Measurements from ENCODE around the gene ABLIM3. TPM values are rescaled to one million over a fixed set of nuclear protein-coding genes. Genes with fewer than 3 reads are reported as not detected.

Gene ABLIM3
- total and polyA plus RNA-seq, 2 of the 8 experiments (the other 6 are each of a cell fraction or from before 2014, with no cell fraction given): 0.36 to 0.56 TPM

- POLR2A ChIA-PET (ENCODE audit: partially characterized antibody): no interaction called here
- Histone ChIP-seq H4K8ac (ENCODE audit: extremely low read depth, insufficient read depth, low read length) (no peak overlapping the region), H2BK15ac (ENCODE audit: low read length) (no peak overlapping the region), H3K14ac (ENCODE audit: insufficient read length) (no peak overlapping the region), H4K91ac (replicated peaks; ENCODE audit: insufficient read length, low read length) (no peak overlapping the region), H3K9ac (replicated peaks in 1 of 4; ENCODE audit: extremely low read depth in 1 of 4, low read depth in 3 of 4, low read length in 3 of 4) (no peak overlapping the region), H3K23me2 (ENCODE audit: low read depth, low read length) (no peaks in the 10 kb centered on the region), H3K9me3 (ENCODE audit: insufficient read depth in 2 of 2, low read depth in 1 of 2, low read length in 1 of 2) (no peaks in the 10 kb centered on the region), H3K23ac (ENCODE audit: insufficient read length) (no peak overlapping the region), H3K56ac (replicated peaks; ENCODE audit: insufficient read length, low read depth, low read length) (no peak overlapping the region), H3K4me3 (ENCODE audit: extremely low read depth in 1 of 4, insufficient read depth in 2 of 4, low read depth in 3 of 4, low read length in 4 of 4) (no peak overlapping the region), H2AFZ (ENCODE audit: low read length) (no peak overlapping the region), H2BK120ac (replicated peaks; ENCODE audit: low read depth, low read length) (no peak overlapping the region), H3K18ac (ENCODE audit: extremely low read depth, low read length) (no peak overlapping the region), H3K27ac (ENCODE audit: low read depth, low read length) (no peak overlapping the region), H3K27me3 (replicated peaks in 1 of 4; ENCODE audit: control insufficient read depth in 3 of 4, extremely low read depth in 1 of 4, insufficient read depth in 3 of 4, low read length in 3 of 4) (peaks cover 0 to 1% (median 0%) of the 10 kb centered on the region in 4 experiments; a peak in 1 of 7 replicates), H3K4me2 (ENCODE audit: insufficient read depth in 1 of 2, low read depth in 2 of 2, low read length in 2 of 2) (no peak overlapping the region), H3K79me1 (ENCODE audit: low read depth, low read length) (no peaks in the 10 kb centered on the region), H2AK5ac (ENCODE audit: low read depth, low read length) (no peak overlapping the region), H3K79me2 (ENCODE audit: control insufficient read depth in 1 of 2, insufficient read depth in 2 of 2, low read length in 2 of 2) (no peaks in the 10 kb centered on the region), H3K4me1 (replicated peaks in 1 of 4; ENCODE audit: control insufficient read depth in 3 of 4, insufficient read depth in 4 of 4, low read length in 3 of 4) (peaks cover 0 to 5% (median 1%) of the 10 kb centered on the region in 4 experiments; a peak in 1 of 7 replicates), H2BK5ac (ENCODE audit: low read depth, low read length) (no peak overlapping the region), H4K20me1 (replicated peaks in 1 of 2; ENCODE audit: control insufficient read depth in 1 of 2, insufficient read depth in 2 of 2, low read length in 2 of 2) (no peaks in the 10 kb centered on the region), H4K5ac (ENCODE audit: insufficient read length, low read depth, low read length) (no peak overlapping the region), H2BK12ac (ENCODE audit: low read depth, low read length) (no peak overlapping the region), H2BK20ac (ENCODE audit: low read length) (no peak overlapping the region), H3K36me3 (ENCODE audit: control insufficient read depth in 2 of 4, insufficient read depth in 4 of 4, low read length in 3 of 4) (no peaks in the 10 kb centered on the region), H3K4ac (replicated peaks; ENCODE audit: insufficient read length, low read depth, low read length) (no peak overlapping the region)
- TF ChIP-seq RXRA (IDR thresholded peaks at IDR 0.05; ENCODE audit: insufficient read depth, low read depth, low read length): no peak
- no peak for TF ChIP-seq NANOG (IDR thresholded peaks at IDR 0.05; ENCODE audit: insufficient read depth, low read depth, low read length, poor library complexity, severe bottlenecking)
- TF ChIP-seq ATF2 (IDR thresholded peaks at IDR 0.05; ENCODE audit: low read length): no peak
- TF ChIP-seq SIX5 (IDR thresholded peaks at IDR 0.05; ENCODE audit: low read depth, low read length): no peak
- TF ChIP-seq TAF7 (optimal IDR thresholded peaks at IDR 0.05; ENCODE audit: borderline replicate concordance, low read depth, low read length): no peak
- no peak for TF ChIP-seq POU5F1 (IDR thresholded peaks at IDR 0.05; ENCODE audit: low read depth, low read length)
- no peak for TF ChIP-seq SIRT6 (IDR thresholded peaks at IDR 0.05; ENCODE audit: low read length)
- TF ChIP-seq CBX8 (IDR thresholded peaks at IDR 0.05; ENCODE audit: borderline replicate concordance, low read depth, low read length): no peak
- no peak for TF ChIP-seq TBP (IDR thresholded peaks at IDR 0.05; ENCODE audit: low read depth, low read length)
- FAIRE-seq: no peak
- CTCF ChIA-PET (ENCODE audit: partially characterized antibody): interaction anchor here (1.6 to 2.0 kb wide), 3 partner anchors 41 to 56 kb away, joined by 4 to 6 read pairs (median 6); partner anchors contain the start of gene ABLIM3
- WGBS, 2 experiments (ENCODE audit: extremely low coverage in 1 of 2, insufficient coverage in 1 of 2, insufficient read length in 1 of 2, insufficient replicate concordance in 2 of 2, low coverage in 1 of 2, low lambda C conversion rate in 2 of 2, missing lambda C conversion rate in 1 of 2): 92% methylated on average over 1 of the region's 1 CpG; no CpG with 5 or more reads in 1 of the 2 experiments
- no peak for DNase-seq (ENCODE audit: low read depth in 1 of 2, low spot score in 2 of 2)
Observed at GRCh38 chr5:149182241-149182640, 40.9 kb downstream of the ABLIM3 start.
